ENCODE results near the gene GAB1. TPM values are rescaled to one million over a fixed set of nuclear protein-coding genes. Genes with fewer than 3 reads are reported as not detected.

The GAB1 gene
- total and polyA plus RNA-seq, 2 of the 13 experiments (the other 11 are each of a cell fraction or from before 2014, with no cell fraction given) = 8.7 to 14.7 TPM

- Histone ChIP-seq H3K4me3 (replicated peaks in 1 of 3; ENCODE audit: insufficient read depth in 1 of 3, low read depth in 2 of 3, low read length in 3 of 3) (no peak overlapping the region), H2AFZ (ENCODE audit: low read length) (no peak overlapping the region), H3K9me3 (ENCODE audit: low read length) (no peaks in the 10 kb centered on the region), H4K20me1 (ENCODE audit: insufficient read depth, low read length) (peaks cover 2% of the 10 kb centered on the region; the same call in 1 of the 2 replicates), H3K9ac (ENCODE audit: insufficient read depth, low read depth, low read length) (no peak overlapping the region), H3K27ac (ENCODE audit: extremely low read length, insufficient read depth, low read length) (no peak overlapping the region), H3K36me3 (replicated peaks in 1 of 2; ENCODE audit: control insufficient read depth in 1 of 2, insufficient read depth in 2 of 2, low read length in 2 of 2) (no peaks in the 10 kb centered on the region), H3K4me1 (ENCODE audit: insufficient read depth, low read length) (peaks cover 26% of the 10 kb centered on the region), H3K79me2 (ENCODE audit: insufficient read depth, low read length) (peaks cover 15% of the 10 kb centered on the region), H3K27me3 (ENCODE audit: control insufficient read depth in 1 of 2, insufficient read depth in 2 of 2, low read length in 2 of 2) (no peaks in the 10 kb centered on the region), H3K4me2 (ENCODE audit: low read depth, low read length) (no peak overlapping the region)
- ChIA-PET POLR2A (no interaction called here), CTCF (ENCODE audit: low intra/inter-chr PET ratio, low total read pairs) (no interaction called here)
- intact Hi-C loops (cut with micrococcal nuclease; ENCODE audit: unreplicated experiment) = no loop called here
- in situ Hi-C loops (cut with HindIII; ENCODE audit: extremely low pct_ligation_motif_present, low pct_unique_long_range_greater_than_20kb) = no loop called here
- BruUV-seq (replicated peaks) = no TSS peak
- no peak for TF ChIP-seq PHF20 (CRISPR knock-in tag; IDR thresholded peaks at IDR 0.05)
- no peak for TF ChIP-seq E2F5 (CRISPR knock-in tag; conservative IDR thresholded peaks at IDR 0.05)
- TF ChIP-seq REXO4 (CRISPR knock-in tag; IDR thresholded peaks at IDR 0.05; ENCODE audit: borderline replicate concordance) = no peak
- no peak for TF ChIP-seq AHDC1 (CRISPR knock-in tag; IDR thresholded peaks at IDR 0.05; ENCODE audit: borderline replicate concordance)
- 92% methylated on average over 5 of the region's 5 CpGs for WGBS (ENCODE audit: low lambda C conversion rate)
- DNase-seq (ENCODE audit: low spot score) = no peak
- no peak for FAIRE-seq
- no peak for ATAC-seq
Observed at GRCh38 chr4:143364063-143364462, 27.4 kb downstream of the GAB1 start.
